ENCODE data around the gene CDK19. TPM values are rescaled to one million over a fixed set of nuclear protein-coding genes. Genes with fewer than 3 reads are reported as not detected.

CDK19 gene
- total RNA-seq, 1 experiment from 2014 or later, result 11.7 TPM

DNA sequence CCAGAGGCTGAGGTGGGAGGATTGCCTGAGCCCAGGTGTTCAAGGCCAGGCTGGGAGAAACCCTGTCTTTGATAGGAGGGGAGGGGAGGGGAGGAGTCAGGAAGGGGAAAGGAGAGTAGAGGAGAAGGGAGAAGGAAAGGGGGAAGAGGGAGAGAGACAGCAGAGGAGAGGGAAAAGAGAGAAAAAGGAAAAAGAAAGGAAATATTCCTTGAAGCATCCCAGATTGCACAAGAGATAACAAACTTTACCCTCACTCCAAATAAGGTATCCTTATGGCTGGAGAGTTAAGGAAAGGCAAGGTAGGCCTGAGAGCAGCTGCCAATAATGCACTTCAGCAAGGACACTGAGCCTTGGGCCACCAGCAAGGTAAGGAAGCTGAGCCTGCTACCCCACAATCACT lies 172.6 kb downstream of the CDK19 start:
- ATAC-seq (no peak), DNase-seq (ENCODE audit: low spot score) (no peak)
- Mint-ChIP-seq H3K4me3 (no peak overlapping the region), H3K4me1 (peaks cover 6% of the 10 kb centered on the region), H3K27me3 (ENCODE audit: low read depth) (no peaks in the 10 kb centered on the region), H3K36me3 (no peaks in the 10 kb centered on the region), H3K27ac (no peak overlapping the region), H3K9me3 (no peaks in the 10 kb centered on the region)
- no peak for TF ChIP-seq TCF7 (CRISPR knock-in tag; IDR thresholded peaks at IDR 0.05; ENCODE audit: low read depth)
- TF ChIP-seq, protein P1, sequence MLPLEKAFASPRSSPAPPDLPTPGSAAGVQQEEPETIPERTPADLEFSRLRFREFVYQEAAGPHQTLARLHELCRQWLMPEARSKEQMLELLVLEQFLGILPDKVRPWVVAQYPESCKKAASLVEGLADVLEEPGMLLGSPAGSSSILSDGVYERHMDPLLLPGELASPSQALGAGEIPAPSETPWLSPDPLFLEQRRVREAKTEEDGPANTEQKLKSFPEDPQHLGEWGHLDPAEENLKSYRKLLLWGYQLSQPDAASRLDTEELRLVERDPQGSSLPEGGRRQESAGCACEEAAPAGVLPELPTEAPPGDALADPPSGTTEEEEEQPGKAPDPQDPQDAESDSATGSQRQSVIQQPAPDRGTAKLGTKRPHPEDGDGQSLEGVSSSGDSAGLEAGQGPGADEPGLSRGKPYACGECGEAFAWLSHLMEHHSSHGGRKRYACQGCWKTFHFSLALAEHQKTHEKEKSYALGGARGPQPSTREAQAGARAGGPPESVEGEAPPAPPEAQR (CRISPR knock-in tag; IDR thresholded peaks at IDR 0.05), result no peak
- TF ChIP-seq, protein P2, sequence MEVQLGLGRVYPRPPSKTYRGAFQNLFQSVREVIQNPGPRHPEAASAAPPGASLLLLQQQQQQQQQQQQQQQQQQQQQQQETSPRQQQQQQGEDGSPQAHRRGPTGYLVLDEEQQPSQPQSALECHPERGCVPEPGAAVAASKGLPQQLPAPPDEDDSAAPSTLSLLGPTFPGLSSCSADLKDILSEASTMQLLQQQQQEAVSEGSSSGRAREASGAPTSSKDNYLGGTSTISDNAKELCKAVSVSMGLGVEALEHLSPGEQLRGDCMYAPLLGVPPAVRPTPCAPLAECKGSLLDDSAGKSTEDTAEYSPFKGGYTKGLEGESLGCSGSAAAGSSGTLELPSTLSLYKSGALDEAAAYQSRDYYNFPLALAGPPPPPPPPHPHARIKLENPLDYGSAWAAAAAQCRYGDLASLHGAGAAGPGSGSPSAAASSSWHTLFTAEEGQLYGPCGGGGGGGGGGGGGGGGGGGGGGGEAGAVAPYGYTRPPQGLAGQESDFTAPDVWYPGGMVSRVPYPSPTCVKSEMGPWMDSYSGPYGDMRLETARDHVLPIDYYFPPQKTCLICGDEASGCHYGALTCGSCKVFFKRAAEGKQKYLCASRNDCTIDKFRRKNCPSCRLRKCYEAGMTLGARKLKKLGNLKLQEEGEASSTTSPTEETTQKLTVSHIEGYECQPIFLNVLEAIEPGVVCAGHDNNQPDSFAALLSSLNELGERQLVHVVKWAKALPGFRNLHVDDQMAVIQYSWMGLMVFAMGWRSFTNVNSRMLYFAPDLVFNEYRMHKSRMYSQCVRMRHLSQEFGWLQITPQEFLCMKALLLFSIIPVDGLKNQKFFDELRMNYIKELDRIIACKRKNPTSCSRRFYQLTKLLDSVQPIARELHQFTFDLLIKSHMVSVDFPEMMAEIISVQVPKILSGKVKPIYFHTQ (CRISPR knock-in tag; IDR thresholded peaks at IDR 0.05), result no peak
- TF ChIP-seq HMGA2 (CRISPR knock-in tag; IDR thresholded peaks at IDR 0.05), result no peak
- TF ChIP-seq TEAD1 (CRISPR knock-in tag; IDR thresholded peaks at IDR 0.05), result no peak
- TF ChIP-seq, protein P3, sequence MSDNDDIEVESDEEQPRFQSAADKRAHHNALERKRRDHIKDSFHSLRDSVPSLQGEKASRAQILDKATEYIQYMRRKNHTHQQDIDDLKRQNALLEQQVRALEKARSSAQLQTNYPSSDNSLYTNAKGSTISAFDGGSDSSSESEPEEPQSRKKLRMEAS (CRISPR knock-in tag; IDR thresholded peaks at IDR 0.05), result no peak
- TF ChIP-seq SMAD4 (CRISPR knock-in tag; IDR thresholded peaks at IDR 0.05), result no peak
- TF ChIP-seq, protein P4, sequence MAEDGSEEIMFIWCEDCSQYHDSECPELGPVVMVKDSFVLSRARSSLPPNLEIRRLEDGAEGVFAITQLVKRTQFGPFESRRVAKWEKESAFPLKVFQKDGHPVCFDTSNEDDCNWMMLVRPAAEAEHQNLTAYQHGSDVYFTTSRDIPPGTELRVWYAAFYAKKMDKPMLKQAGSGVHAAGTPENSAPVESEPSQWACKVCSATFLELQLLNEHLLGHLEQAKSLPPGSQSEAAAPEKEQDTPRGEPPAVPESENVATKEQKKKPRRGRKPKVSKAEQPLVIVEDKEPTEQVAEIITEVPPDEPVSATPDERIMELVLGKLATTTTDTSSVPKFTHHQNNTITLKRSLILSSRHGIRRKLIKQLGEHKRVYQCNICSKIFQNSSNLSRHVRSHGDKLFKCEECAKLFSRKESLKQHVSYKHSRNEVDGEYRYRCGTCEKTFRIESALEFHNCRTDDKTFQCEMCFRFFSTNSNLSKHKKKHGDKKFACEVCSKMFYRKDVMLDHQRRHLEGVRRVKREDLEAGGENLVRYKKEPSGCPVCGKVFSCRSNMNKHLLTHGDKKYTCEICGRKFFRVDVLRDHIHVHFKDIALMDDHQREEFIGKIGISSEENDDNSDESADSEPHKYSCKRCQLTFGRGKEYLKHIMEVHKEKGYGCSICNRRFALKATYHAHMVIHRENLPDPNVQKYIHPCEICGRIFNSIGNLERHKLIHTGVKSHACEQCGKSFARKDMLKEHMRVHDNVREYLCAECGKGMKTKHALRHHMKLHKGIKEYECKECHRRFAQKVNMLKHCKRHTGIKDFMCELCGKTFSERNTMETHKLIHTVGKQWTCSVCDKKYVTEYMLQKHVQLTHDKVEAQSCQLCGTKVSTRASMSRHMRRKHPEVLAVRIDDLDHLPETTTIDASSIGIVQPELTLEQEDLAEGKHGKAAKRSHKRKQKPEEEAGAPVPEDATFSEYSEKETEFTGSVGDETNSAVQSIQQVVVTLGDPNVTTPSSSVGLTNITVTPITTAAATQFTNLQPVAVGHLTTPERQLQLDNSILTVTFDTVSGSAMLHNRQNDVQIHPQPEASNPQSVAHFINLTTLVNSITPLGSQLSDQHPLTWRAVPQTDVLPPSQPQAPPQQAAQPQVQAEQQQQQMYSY (CRISPR knock-in tag; IDR thresholded peaks at IDR 0.05), result no peak
- TF ChIP-seq RORB (CRISPR knock-in tag; IDR thresholded peaks at IDR 0.05), result no peak
- TF ChIP-seq ZNF138 (CRISPR knock-in tag; conservative IDR thresholded peaks at IDR 0.05), result no peak
- no peak for TF ChIP-seq SMAD3 (CRISPR knock-in tag; IDR thresholded peaks at IDR 0.05; ENCODE audit: borderline replicate concordance)
- TF ChIP-seq, protein P5, sequence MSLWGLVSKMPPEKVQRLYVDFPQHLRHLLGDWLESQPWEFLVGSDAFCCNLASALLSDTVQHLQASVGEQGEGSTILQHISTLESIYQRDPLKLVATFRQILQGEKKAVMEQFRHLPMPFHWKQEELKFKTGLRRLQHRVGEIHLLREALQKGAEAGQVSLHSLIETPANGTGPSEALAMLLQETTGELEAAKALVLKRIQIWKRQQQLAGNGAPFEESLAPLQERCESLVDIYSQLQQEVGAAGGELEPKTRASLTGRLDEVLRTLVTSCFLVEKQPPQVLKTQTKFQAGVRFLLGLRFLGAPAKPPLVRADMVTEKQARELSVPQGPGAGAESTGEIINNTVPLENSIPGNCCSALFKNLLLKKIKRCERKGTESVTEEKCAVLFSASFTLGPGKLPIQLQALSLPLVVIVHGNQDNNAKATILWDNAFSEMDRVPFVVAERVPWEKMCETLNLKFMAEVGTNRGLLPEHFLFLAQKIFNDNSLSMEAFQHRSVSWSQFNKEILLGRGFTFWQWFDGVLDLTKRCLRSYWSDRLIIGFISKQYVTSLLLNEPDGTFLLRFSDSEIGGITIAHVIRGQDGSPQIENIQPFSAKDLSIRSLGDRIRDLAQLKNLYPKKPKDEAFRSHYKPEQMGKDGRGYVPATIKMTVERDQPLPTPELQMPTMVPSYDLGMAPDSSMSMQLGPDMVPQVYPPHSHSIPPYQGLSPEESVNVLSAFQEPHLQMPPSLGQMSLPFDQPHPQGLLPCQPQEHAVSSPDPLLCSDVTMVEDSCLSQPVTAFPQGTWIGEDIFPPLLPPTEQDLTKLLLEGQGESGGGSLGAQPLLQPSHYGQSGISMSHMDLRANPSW (CRISPR knock-in tag; conservative IDR thresholded peaks at IDR 0.05; ENCODE audit: low read depth), result no peak
- TF ChIP-seq ZNF263 (CRISPR knock-in tag; IDR thresholded peaks at IDR 0.05; ENCODE audit: low read depth), result no peak
- no peak for TF ChIP-seq CREB1 (CRISPR knock-in tag; IDR thresholded peaks at IDR 0.05)
- TF ChIP-seq GABPB1 (CRISPR knock-in tag; IDR thresholded peaks at IDR 0.05), result no peak
- TF ChIP-seq NFATC4 (CRISPR knock-in tag; IDR thresholded peaks at IDR 0.05), result no peak
- TF ChIP-seq RELA (CRISPR knock-in tag; IDR thresholded peaks at IDR 0.05; ENCODE audit: borderline replicate concordance), result no peak
- no peak for TF ChIP-seq OVOL2 (CRISPR knock-in tag; IDR thresholded peaks at IDR 0.05; ENCODE audit: borderline replicate concordance)
- TF ChIP-seq ATF1 (CRISPR knock-in tag; IDR thresholded peaks at IDR 0.05), result no peak
- POLR2A ChIA-PET, result no interaction called here
- CTCF ChIA-PET, result interaction anchor here (1.5 kb wide), 1 partner anchor 24 kb away, joined by 7 read pairs; no protein-coding TSS in a partner anchor

All from WTC11 (cell line).